T-helper 1 cell treated with Interleukin-12 subunit alpha and Interleukin-12 subunit beta and Interleukin-4 antibody, amounts not matched to agents 30 μg/mL and 1 μg/mL, for 36 hours (primary cell): ENCODE measurements around the gene LCE3A.
"Not testable (repeated sequence)": the region's sequence is repeated elsewhere in the genome, so short reads cannot be mapped to it uniquely, and the experiment has no call there.

Source experiments
- H3K27ac Mint-ChIP-seq: one replicate; pipeline ENCODE4 v1.8.0; 2021; ENCODE audit warnings: mild to moderate bottlenecking, mixed read lengths
- H3K27me3 Mint-ChIP-seq: one replicate; pipeline ENCODE4 v1.8.0; 2021; ENCODE audit warnings: low read depth, mixed read lengths
- H3K36me3 Mint-ChIP-seq: one replicate; pipeline ENCODE4 v1.8.0; 2021; ENCODE audit warnings: low read depth, mixed read lengths
- H3K4me1 Mint-ChIP-seq: one replicate; pipeline ENCODE4 v1.8.0; 2021; ENCODE audit warnings: low read depth, mixed read lengths
- H3K4me3 Mint-ChIP-seq: one replicate; pipeline ENCODE4 v1.8.0; 2021; ENCODE audit warnings: mild to moderate bottlenecking, moderate library complexity, mixed read lengths
- H3K9me3 Mint-ChIP-seq: one replicate; pipeline ENCODE4 v1.8.0; 2021; ENCODE audit warnings: mixed read lengths

LCE3A gene, protein sequence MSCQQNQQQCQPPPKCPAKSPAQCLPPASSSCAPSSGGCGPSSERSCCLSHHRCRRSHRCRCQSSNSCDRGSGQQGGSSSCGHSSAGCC

DNA sequence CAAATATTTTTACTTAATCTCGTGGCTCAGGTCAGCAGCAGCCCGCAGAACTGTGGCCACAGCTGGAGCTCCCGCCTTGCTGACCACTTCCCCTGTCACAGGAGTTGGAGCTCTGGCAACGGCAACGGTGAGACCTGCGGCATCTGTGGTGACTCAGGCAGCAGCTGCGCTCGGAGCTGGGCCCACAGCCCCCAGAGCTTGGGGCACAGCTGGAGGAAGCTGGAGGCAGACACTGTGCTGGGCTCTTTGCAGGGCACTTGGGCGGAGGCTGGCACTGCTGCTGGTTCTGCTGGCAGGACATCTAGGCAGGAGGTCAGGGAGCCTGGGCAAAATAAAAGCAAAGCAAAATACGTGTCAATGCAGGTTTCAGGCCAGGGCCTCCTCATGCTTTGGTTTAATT is at the start of gene LCE3A:
TSS of gene LCE3A (minus strand) at position 301 of the 400 bp plus-strand sequence. CDS start at position 301, 0 bp downstream.
- Mint-ChIP-seq H3K9me3 (peaks cover 8% of the 10 kb centered on the region), H3K27ac (no peak within 1 kb of the TSS), H3K4me3 (no peak within 1 kb of the TSS), H3K27me3 (peaks cover 4% of the 10 kb centered on the region), H3K4me1 (peaks cover 3% of the 10 kb centered on the region), H3K36me3 (no peaks in the 10 kb centered on the region)

DNA sequence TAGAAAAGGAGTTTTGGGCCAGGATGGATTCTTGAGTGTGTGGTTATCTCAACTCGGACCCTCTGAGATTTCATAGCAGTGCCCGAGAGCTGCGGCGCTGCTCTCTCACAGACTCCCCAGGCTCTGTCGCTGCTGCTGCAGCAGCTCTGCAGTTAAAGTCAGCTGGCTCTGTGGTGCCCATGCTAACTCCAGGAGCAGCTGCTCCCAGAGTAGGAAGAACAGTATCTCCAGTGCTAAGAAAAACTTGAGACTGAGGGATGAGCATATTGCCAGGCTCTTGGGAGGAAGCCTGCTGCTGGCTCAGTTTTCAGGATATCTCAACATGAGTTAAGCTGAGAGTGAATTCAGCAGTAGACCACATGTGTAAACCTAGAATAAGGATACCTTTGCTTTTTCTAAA is 44.7 kb upstream of the LCE3A start:
- no peak overlapping the region for H3K4me3 Mint-ChIP-seq
- no peaks in the 10 kb centered on the region for H3K36me3 Mint-ChIP-seq
- H3K4me1 Mint-ChIP-seq, result no peaks in the 10 kb centered on the region
- H3K9me3 Mint-ChIP-seq, result no peaks in the 10 kb centered on the region
- peaks cover 2% of the 10 kb centered on the region for H3K27me3 Mint-ChIP-seq
- no peak overlapping the region for H3K27ac Mint-ChIP-seq

DNA sequence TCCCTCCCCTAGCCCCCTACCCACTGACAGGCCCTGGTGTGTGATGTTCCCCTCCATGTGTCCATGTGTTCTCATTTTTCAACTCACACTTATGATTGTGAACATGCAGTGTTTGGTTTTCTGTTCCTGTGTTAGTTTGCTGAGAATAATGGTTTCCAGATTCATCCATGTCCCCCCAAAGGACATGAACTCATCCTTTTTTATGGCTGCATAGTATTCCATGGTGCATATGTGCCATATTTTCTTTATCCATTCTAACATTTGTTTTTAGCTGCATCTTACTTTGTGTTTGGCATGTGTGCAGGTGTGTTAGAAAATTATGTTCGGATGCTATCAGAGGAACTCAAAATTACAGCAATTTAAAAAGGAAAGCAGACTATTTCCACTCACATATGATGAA is 43.3 kb upstream of the LCE3A start:
- not testable (repeated sequence) for H3K27ac Mint-ChIP-seq, H3K9me3 Mint-ChIP-seq, H3K27me3 Mint-ChIP-seq, H3K4me1 Mint-ChIP-seq, H3K36me3 Mint-ChIP-seq, H3K4me3 Mint-ChIP-seq

DNA sequence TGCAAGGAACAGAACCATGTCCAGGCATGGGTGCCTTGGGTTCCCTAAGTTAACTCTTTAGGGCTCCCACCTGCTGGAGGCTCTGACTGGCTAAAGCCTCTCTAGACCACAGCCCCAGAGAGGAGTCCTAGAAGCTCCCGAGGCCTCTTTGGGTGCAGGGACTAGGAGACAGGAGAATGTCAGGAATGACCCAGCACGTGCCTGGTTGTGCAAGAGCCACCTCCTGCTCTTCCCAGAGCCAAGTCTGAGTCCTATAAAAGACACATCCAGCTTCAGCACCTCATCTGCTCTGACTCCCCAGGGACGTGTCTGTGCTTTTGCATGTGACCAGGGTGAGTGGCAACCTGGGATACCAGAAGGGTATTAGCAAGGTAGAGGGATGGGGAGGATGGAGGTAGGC is 40.2 kb upstream of the LCE3A start, which contains the start of gene LCE2D:
TSS of gene LCE2D (plus strand) at position 283 of the 400 bp plus-strand sequence. CDS start 726 bp downstream, outside the sequence.
- H3K27me3 Mint-ChIP-seq, result peaks cover 4% of the 10 kb centered on the region
- H3K27ac Mint-ChIP-seq, result no peak within 1 kb of the TSS
- H3K36me3 Mint-ChIP-seq, result no peaks in the 10 kb centered on the region
- H3K4me1 Mint-ChIP-seq, result no peaks in the 10 kb centered on the region
- no peaks in the 10 kb centered on the region for H3K9me3 Mint-ChIP-seq
- no peak within 1 kb of the TSS for H3K4me3 Mint-ChIP-seq

DNA sequence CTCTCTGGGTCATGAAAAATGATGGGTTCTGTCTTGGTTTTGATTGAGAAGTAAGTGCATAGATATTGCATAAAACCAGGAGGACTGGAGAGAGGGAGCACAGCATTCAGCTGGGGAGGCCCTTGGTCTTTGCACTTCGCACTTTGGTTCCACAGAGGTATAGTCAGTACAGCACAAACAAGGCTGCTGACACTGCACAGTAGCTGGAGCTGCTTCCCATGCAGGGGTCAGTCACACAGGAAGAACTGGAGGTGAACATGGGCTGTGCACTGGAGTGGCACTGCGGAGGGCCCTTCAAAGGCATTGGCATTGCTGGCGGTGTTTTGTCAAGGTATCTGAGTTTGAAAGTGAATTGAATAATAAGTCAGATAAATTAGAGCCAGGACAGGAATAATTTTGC is 35.7 kb upstream of the LCE3A start:
- H3K27ac Mint-ChIP-seq, result no peak overlapping the region
- no peaks in the 10 kb centered on the region for H3K4me1 Mint-ChIP-seq
- no peaks in the 10 kb centered on the region for H3K36me3 Mint-ChIP-seq
- H3K4me3 Mint-ChIP-seq, result no peak overlapping the region
- peaks cover 4% of the 10 kb centered on the region for H3K27me3 Mint-ChIP-seq
- H3K9me3 Mint-ChIP-seq, result no peaks in the 10 kb centered on the region

DNA sequence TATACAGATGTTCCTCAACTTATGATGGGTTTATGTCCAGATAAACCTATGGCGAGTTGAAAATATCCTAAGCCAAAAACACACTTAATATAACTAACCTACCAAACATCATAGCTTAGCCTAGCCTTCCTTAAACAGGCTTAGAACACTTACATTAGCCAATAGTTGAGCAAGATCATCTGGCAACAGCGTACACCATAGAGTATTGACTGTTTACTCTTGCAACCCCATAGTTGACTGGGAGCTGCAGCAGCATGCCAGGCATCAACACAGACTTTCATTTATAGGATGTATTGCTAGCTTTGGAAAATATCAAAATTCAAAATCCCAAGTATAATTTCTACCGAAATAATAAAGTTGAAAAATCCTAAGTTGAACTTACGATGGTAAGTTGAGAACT is 34.8 kb upstream of the LCE3A start:
- Mint-ChIP-seq H3K9me3 (no peaks in the 10 kb centered on the region), H3K27ac (no peak overlapping the region), H3K4me3 (no peak overlapping the region), H3K4me1 (no peaks in the 10 kb centered on the region), H3K36me3 (no peaks in the 10 kb centered on the region), H3K27me3 (peaks cover 2% of the 10 kb centered on the region)

DNA sequence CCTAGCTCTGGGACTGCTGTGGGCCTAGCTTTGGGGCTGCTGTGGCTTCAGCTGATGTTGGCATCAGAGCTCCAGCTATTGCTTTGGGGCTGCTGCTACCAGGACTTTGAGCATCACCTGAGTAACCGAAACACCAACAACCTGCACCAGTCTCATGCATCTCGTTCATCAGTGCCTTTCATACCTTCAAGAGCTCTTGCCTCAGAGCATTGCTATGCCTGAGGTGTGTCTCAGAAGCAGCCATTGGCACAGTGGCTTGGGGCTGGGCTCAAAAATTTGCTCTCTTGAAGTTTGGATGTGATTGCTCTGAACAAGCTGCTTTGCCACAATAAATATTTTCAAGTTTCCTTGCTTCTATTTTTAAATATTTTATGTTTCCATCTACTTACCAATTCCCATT is 33.6 kb upstream of the LCE3A start:
- Mint-ChIP-seq H3K27ac (no peak overlapping the region), H3K9me3 (no peaks in the 10 kb centered on the region), H3K4me3 (no peak overlapping the region), H3K27me3 (no peaks in the 10 kb centered on the region), H3K36me3 (no peaks in the 10 kb centered on the region), H3K4me1 (no peaks in the 10 kb centered on the region)

DNA sequence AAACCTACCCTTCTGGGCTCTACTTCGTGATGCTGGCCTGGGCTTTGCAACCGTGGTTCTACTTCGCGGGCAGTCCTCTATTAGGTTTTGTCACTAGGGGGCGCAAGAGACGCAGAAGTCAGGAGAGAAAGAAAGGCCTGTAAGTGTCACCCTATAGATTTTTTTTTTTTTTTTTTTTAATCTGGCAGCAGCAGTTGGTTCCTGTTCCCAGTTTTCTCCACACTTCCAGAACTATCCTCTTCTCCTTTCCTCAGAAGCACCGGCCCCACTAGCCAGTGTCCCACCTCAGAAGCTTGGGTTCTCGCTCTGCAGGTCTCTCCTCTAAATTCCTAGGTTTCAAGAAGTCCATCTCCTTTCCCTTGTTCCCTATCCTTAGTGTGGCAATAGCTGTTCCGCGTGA is 31.2 kb upstream of the LCE3A start:
- H3K4me3 Mint-ChIP-seq, result no peak overlapping the region
- no peak overlapping the region for H3K27ac Mint-ChIP-seq
- H3K9me3 Mint-ChIP-seq, result no peaks in the 10 kb centered on the region

DNA sequence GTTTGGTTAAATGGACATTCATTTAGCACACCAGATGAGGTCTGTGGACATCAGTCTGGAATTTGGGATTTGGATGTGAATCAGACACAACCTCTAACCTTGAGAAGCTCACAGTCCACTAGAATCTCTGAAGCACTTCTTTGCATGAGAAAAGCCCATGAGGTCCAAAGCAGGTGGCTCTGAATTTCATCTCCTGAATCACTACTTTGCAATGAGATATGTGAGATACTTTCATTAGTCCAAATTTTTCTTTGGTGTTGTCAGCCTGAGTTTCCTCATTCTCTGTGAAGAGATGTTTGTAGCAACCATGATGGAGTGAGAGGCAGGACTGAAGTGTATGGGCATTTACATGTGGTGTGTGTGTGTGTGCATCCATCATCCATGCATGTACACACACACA is 23.8 kb upstream of the LCE3A start:
- no peak overlapping the region for H3K4me3 Mint-ChIP-seq
- H3K27me3 Mint-ChIP-seq, result peaks cover 20% of the 10 kb centered on the region
- no peaks in the 10 kb centered on the region for H3K36me3 Mint-ChIP-seq
- H3K4me1 Mint-ChIP-seq, result no peaks in the 10 kb centered on the region
- no peaks in the 10 kb centered on the region for H3K9me3 Mint-ChIP-seq
- H3K27ac Mint-ChIP-seq, result no peak overlapping the region

More for the DNA sequence above, 31.2 kb upstream of the LCE3A start:
- H3K36me3 Mint-ChIP-seq, result no peaks in the 10 kb centered on the region
- H3K27me3 Mint-ChIP-seq, result peaks cover 9% of the 10 kb centered on the region
- H3K4me1 Mint-ChIP-seq, result no peaks in the 10 kb centered on the region

DNA sequence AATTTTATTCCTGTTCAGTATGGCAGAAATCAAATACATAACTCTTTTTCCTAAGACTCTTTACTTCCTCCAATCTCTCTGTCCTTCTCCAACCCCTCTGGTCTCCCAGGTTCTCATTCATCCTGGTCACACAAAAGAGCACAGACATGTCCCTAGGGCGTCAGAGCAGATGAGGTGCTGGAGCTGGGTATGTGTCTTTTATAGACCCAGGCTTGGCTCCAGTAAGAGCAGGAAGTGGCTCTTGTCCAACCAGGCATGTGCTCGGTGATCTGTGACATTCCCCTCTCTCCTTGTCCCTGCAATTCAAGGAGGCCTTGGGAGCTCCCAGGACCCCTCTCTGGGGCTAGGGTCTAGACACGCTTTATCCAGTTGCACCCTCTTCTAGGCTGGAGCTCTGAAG is 22.2 kb upstream of the LCE3A start:
- Mint-ChIP-seq H3K4me1 (no peaks in the 10 kb centered on the region), H3K4me3 (no peak overlapping the region), H3K27ac (no peak overlapping the region), H3K27me3 (peaks cover 13% of the 10 kb centered on the region), H3K36me3 (no peaks in the 10 kb centered on the region), H3K9me3 (no peaks in the 10 kb centered on the region)

DNA sequence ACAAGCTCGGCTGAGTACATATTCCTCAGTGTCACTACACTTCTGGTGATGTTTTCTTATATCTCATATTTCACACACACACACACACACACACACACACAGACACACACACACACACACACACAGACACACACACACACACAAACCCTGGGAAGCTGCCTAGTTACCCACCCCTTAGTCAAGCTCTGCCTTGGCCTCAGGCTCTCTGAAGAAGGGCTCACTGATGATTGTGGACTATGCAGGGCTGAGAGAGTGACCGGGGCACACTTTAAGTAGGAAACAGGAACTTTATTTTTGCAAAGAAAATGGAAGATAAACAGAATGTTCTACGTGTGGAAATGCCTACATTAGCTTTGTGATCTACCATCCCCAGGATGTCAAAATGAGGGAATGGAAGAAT is 21.0 kb upstream of the LCE3A start:
- H3K27ac Mint-ChIP-seq, result no peak overlapping the region
- peaks cover 11% of the 10 kb centered on the region for H3K27me3 Mint-ChIP-seq
- no peak overlapping the region for H3K4me3 Mint-ChIP-seq
- H3K36me3 Mint-ChIP-seq, result no peaks in the 10 kb centered on the region
- H3K4me1 Mint-ChIP-seq, result no peaks in the 10 kb centered on the region
- no peaks in the 10 kb centered on the region for H3K9me3 Mint-ChIP-seq

DNA sequence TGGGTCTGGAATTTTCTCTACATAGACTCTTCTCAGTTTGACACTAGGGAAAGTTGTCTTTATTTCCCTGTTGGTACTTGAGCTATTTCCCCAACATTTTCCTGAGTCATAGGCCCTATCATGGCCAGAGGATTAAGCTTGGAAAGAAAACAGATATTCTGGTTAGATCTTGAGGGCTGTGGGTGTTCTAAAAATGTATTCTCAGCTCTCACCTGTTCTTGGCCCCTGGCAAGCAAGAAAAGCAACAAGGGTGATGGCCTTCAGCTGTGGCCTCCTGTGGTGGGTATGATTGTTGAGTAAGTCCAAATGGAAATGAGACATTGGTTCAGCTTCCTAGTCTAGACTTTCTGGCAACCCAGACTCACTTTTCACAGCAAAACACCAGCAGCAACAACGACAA is 17.4 kb upstream of the LCE3A start:
- no peaks in the 10 kb centered on the region for H3K4me1 Mint-ChIP-seq
- no peak overlapping the region for H3K4me3 Mint-ChIP-seq
- no peak overlapping the region for H3K27ac Mint-ChIP-seq
- no peaks in the 10 kb centered on the region for H3K9me3 Mint-ChIP-seq
- H3K27me3 Mint-ChIP-seq, result peaks cover 5% of the 10 kb centered on the region
- no peaks in the 10 kb centered on the region for H3K36me3 Mint-ChIP-seq

DNA sequence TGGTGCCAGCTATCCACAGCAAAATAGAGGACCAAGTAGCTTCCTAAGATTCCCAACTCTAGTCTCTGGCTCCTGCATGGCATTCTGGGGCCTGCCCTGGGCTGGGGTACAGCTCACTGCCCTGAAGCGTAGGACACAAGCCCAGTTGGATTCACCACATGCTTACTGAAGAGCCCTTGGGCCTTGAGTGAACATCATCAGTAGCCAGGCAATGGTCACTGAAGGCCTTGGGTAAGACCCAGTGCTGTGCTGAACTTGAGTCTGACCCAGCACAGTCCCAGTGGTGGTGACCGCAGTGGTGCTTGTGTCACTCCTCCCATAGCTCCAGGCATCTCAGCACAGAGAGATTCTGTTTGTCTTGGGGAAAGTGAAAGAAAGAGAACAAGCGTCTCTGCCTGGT is 7.7 kb upstream of the LCE3A start:
- peaks cover 25% of the 10 kb centered on the region for H3K27me3 Mint-ChIP-seq
- H3K4me3 Mint-ChIP-seq, result no peak overlapping the region
- no peaks in the 10 kb centered on the region for H3K9me3 Mint-ChIP-seq
- H3K4me1 Mint-ChIP-seq, result no peaks in the 10 kb centered on the region
- H3K36me3 Mint-ChIP-seq, result no peaks in the 10 kb centered on the region
- H3K27ac Mint-ChIP-seq, result no peak overlapping the region

DNA sequence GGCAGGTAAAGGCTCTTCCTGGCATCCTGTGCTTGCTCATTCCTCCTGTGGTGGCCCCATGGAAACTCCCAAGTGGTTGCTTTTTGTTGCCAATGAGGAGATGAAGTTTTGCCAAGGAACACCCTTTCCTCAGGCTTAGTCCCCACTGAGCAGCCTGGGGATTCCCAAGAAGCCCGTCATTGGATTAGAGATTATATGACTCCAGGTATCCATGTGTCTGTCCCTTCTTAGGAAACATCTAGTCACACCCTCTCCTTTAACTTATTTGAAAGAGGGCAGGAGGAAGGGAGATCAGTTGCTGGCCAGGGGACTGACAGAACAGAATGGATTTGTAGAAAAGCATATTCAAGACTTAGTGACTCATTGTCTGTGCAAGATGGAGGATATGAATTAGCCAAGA is 3.8 kb upstream of the LCE3A start:
- Mint-ChIP-seq H3K27ac (no peak overlapping the region), H3K4me3 (no peak overlapping the region), H3K27me3 (peaks cover 16% of the 10 kb centered on the region), H3K4me1 (peaks cover 3% of the 10 kb centered on the region), H3K36me3 (no peaks in the 10 kb centered on the region), H3K9me3 (no peaks in the 10 kb centered on the region)

DNA sequence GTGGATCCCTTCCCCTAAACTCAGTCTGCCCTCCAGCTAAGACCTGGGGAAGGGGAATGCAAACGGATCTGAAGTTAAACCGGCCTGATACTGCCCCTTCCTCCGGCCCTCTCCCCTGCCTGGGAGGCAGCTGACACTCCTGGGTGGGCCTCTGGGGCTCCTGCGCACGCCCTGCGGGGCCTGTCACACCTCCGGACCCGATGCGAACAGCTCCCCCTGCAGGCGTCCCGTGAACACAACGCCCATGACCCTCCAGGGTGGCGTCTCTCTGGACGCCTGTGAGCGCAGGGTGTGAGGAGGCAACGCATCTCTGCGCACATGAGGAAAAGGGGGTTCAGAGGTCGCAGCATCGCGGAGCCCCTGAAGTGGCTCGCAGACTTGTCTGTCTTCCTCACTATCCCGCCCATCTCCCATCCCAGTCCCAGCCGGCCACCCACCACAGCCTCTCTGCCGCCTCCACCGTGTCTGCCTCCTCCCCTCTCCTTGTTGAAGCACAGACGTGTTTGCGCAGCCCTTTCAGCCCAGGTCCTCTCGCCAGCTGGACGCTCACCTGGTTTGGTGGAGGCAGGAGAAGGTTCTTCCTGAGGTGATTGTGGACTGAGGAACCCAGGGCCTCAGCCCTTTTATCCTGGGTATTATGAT is 421 bp upstream of the LCE3A start:
- Mint-ChIP-seq H3K4me1 (peaks cover 3% of the 10 kb centered on the region), H3K27me3 (peaks cover 5% of the 10 kb centered on the region), H3K9me3 (peaks cover 7% of the 10 kb centered on the region), H3K36me3 (no peaks in the 10 kb centered on the region), H3K4me3 (no peak overlapping the region), H3K27ac (no peak overlapping the region)

DNA sequence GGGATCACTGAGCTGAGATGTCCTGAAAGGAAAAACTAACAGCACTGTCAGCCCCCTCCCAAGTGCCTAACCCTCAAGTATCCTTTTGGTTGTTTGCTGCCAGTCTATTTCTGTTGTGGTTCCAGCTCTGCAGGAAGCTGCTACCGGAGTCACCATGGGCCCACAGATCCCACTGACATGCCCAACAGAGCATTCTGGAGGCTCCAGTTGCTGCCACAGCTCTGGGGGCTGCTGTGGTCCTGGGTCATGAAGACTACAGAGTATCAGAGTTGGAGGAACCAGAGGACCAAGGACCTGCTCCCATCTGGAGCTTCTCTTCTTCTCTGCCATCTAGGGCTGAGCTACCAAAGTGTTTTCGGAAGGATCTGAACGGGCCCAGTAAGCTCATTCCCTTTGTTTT is 910 bp downstream of the LCE3A start:
- Mint-ChIP-seq H3K36me3 (no peaks in the 10 kb centered on the region), H3K27me3 (no peaks in the 10 kb centered on the region), H3K4me3 (no peak overlapping the region), H3K9me3 (peaks cover 8% of the 10 kb centered on the region), H3K4me1 (peaks cover 3% of the 10 kb centered on the region), H3K27ac (no peak overlapping the region)
